Measurements from ENCODE around the gene PUS7L.
"Not testable (repeated sequence)": the region's sequence is repeated elsewhere in the genome, so short reads cannot be mapped to it uniquely, and the experiment has no call there.

The PUS7L gene

GRCh38 chr12:43758728-43759563, at the start of gene PUS7L, which contains the start of gene IRAK4:
TSS of gene PUS7L (minus strand) at chr12:43758790. CDS start at chr12:43755245, 3,545 bp downstream.
TSS of gene IRAK4 (plus strand) at chr12:43758951. CDS start at chr12:43768112, 9,161 bp downstream.
- DNase-seq (ENCODE audit: low read depth): peak; percentile 91

- DNase-seq (ENCODE audit: low read depth): no peak
These were observed 48.8 kb upstream of the PUS7L start for GRCh38 chr12:43807386-43807785.

DNA sequence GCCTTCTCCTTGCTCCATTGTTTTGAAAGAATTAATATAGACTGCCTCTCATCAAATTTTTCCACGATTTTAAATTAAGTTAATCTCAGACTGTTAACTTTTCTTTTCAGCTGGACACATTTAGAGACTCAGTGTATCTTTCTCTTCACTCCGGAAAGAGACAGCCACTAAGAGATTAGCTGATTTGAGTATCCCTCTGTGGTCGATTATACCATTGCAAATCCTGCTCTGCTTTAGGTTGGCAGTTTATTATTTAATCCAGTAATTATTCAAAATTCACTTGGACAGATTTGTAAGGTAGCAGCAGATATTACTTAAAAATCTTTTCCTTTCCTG, 48.1 kb upstream of the PUS7L start:
- no peak for DNase-seq (ENCODE audit: low read depth)

DNA sequence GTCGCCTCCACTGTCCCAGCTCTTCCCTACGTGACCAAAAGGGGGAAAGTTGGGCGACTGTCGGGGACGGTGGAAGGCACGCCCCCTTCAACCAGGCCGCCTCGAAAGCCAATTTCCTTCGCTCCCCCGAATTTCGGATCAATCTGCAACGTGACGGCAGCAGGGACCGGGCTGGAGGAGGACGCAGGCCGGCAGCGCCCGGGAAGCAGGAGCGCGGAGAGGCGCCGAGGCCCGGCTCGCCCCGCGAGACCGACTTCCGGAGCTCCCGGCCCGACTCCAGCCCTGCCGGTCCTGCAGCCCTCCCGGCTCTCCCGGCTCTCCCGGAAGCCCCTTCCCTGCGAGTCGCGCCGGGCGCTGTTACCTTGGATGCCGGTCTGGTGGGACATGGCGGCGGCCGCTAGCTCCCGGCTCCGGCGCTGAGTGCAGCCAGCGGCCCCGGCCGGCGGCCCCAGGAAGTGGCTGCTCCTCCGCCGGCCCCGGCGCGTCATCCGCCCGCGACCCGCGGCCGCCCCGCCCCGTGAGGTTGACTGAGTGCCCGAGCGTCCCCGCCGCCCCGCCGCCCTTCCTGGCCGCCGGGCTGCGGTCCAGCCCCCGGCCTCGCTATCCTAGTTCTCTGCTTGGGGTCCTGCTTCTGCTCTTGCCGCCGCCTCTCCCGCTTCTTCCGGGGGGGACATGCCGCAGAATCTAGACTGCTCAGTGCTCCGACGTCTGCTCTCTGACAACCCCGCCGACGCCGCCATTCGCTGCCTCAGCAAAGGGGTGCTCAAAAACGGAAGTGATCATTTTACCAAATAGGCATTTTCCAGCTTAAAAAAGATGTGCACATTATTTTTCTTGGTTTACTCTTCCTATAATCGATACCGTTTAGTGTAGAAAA, 47.5 kb upstream of the PUS7L start, which contains the start of gene TWF1:
Gene TWF1 (minus strand): TSS at position 458 of the 877 bp plus-strand sequence. CDS start 72 bp downstream, at position 386.
- DNase-seq (ENCODE audit: low read depth): peak; percentile 68

DNA sequence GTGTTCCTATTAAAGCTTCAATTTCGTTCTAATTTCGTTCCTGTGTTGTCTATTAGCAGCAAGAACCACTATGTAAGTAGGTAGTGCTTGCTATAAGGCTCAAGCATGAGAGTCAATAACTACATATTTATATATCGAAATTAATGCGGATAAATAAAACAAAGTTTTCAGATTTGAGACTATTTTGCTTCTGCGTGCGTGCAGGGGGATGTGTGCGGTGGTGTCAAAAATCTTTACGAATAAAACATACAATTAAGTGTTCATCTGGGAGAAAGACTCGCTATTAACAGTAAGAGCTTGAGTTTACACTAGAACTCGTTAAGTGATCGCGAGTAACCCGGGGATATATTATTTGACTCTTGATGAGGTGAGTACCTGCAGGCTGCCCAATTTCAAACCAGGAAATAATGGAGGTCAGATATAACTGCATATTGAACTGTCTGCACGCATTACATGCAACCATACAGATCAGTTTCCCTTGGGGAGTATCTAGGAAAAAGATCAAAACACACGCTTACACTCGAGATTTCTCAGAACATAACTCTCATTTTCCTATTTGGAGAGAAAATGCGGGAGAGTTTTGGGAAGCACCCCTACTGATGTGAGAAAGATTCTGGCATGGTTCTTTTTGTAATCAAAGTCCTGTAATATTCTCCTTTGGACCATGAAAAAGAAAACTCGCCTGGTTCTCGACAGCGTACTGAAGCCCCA, 46.7 kb upstream of the PUS7L start:
- no peak for DNase-seq (ENCODE audit: low read depth)

- no peak for DNase-seq (ENCODE audit: low read depth)
These were observed 39.1 kb upstream of the PUS7L start for GRCh38 chr12:43797561-43798217.

- no peak for DNase-seq (ENCODE audit: low read depth)
These were observed 37.2 kb upstream of the PUS7L start for GRCh38 chr12:43795716-43796280.

- no peak for DNase-seq (ENCODE audit: low read depth)
These were observed 31.4 kb upstream of the PUS7L start for GRCh38 chr12:43789941-43790340.

- no peak for DNase-seq (ENCODE audit: low read depth)
These were observed 28.5 kb upstream of the PUS7L start for GRCh38 chr12:43786899-43787693.

GRCh38 chr12:43776498-43776897, 17.9 kb upstream of the PUS7L start:
- DNase-seq (ENCODE audit: low read depth): no peak

DNA sequence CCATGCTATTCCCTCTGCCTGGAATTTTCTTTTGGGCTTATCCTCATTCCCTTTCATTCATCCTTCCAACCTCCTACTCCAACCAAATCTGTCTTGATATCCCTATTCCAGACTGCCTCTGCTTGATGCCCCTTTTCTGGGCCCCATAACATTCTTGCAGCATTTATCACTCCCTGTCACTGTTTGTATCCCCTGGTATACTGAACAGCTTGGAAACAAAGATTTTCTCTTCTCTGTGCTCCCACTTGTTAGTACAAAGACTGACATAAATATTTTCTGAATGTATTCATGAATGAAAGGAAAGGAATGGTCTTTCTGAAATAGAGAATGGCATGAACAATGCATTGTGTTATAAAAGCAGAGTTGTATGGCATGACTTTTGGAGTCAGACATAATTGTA, 7.7 kb upstream of the PUS7L start:
- no peak for DNase-seq (ENCODE audit: low read depth)

DNA sequence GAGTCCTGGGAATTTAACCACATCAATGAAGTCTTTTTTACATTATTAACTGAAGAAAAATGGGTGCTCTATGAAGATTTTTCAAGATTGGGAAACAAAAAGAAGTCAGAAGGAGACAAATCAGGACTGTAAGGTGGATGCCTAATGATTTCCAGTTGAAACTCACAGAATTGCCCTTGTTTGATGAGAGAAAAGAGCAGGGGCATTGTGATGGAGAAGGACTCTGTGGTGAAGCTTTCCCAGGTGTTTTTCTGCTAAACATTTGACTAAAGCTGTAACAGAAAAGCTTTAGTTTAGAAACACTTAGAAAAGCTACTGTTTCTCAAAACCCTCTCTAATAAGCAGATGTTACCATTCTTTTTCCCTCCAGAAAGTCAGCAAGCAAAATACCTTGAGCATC, 5.9 kb upstream of the PUS7L start:
- DNase-seq (ENCODE audit: low read depth): no peak

DNA sequence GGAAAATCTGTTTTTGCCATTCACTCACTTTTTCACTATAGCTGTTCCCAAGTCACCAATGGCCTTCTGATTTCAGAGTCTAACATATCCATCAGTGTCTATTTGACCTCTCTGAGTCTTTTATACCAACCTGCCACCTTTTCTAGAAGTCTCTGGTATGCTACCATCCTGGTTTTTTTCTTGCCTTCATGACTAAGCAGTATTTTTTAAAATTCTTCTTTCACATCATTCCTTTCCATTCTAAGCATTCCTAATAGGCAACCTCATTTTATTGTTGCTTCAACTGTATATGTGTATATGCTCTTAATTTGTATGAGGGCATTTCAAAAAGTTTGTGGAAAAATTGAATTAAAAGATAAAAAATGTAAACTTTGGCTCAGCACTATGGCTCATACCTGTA, 5.2 kb upstream of the PUS7L start:
- no peak for DNase-seq (ENCODE audit: low read depth)

DNA sequence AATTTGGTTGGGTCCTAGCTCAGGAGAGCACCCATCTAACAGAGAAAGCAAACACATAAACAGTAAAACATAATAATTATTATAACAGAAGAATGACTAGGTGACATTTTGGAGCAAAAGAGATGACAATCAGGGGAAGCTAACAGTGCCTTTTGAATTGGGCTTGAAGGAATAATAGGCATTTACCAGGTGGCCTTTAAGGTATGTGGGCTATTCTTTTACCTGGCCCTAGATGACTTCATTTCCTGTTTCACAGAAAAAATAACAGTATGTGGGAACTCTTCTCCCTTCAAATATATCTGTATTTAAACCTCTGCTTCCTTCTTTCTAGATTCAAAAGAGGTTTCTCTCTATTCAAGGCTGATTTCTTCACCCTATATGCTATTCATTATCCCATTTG, 4.0 kb upstream of the PUS7L start:
- DNase-seq (ENCODE audit: low read depth): no peak

DNA sequence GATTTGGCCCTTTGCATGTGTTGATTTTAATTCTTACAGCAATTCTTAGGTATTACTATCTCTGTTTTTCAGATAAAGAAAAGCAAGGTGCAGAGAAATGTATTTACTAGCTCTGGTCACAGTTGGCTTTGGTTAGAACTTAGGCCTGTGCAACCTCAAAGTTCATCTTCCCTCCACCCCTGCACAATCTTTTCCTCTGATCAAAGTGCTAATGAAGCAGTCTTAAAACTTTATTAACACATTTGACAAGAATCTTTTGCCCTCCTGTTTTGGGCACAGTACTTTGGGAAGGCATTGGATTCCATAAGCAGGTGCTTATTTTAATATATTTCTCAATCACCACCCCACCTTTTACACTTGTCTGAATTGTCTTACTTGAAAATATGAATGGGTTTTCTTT, 2.9 kb upstream of the PUS7L start:
- DNase-seq (ENCODE audit: low read depth): no peak

- DNase-seq (ENCODE audit: low read depth): no peak
These were observed 1.8 kb upstream of the PUS7L start for GRCh38 chr12:43760396-43760795.

GRCh38 chr12:43758247-43758727, 303 bp downstream of the PUS7L start:
- DNase-seq (ENCODE audit: low read depth): no peak

DNA sequence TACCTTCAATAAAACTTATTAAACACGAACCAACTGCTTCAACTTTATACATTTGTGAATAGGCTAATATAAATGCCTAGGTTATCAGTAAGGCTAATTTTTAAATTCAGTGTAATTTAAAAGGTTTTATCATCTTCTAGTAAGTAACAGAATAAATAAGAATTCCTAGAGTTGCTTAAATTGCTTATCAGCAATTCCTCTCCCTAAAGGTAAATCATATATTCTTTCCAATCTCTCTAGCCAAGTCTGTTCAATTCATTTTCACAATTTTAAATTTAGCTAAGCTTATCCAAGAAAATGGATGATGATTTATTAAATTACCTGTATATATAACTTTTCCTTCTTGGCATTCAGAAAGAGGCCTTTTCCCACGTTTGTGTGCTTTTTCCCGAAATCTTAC, 4.6 kb downstream of the PUS7L start:
- no peak for DNase-seq (ENCODE audit: low read depth)

DNA sequence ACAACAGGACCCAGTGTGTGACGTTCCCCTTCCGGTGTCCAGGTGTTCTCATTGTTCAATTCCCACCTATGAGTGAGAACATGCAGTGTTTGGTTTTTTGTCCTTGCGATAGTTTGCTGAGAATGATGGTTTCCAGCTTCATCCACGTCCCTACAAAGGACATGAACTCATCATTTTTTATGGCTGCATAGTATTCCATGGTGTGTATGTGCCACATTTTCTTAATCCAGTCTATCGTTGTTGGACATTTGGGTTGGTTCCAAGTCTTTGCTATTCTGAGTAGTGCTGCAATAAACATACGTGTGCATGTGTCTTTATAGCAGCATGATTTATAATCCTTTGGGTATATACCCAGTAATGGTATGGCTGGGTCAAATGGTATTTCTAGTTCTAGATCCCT, 7.2 kb downstream of the PUS7L start:
- not testable (repeated sequence) for DNase-seq (ENCODE audit: low read depth)

DNA sequence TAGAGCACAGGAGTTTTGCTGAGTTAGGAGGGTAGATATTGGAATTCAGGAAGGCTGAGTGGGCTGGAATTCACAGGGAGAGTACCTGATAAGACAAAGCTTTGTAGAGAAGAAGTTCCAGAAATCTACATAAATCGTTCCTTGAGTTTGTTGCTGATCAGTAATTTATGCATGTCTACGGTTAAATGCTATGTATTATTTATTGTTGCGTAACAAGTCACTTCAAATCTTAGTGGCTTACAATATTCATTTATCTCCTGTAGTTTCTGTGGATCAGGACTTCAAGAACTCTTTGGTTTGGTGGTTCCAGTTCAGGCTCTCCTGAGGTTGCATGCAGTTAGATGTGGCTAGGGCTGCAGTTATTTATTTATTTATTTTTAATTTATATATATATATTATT, 7.8 kb downstream of the PUS7L start:
- no peak for DNase-seq (ENCODE audit: low read depth)

All from GM04504 (cell line).